ENCODE data around the gene HUWE1. TPM values are rescaled to one million over a fixed set of nuclear protein-coding genes. Genes with fewer than 3 reads are reported as not detected.

Gene HUWE1
- total and polyA plus RNA-seq, 2 experiments from 2014 or later = 61.2 to 225 TPM

DNA sequence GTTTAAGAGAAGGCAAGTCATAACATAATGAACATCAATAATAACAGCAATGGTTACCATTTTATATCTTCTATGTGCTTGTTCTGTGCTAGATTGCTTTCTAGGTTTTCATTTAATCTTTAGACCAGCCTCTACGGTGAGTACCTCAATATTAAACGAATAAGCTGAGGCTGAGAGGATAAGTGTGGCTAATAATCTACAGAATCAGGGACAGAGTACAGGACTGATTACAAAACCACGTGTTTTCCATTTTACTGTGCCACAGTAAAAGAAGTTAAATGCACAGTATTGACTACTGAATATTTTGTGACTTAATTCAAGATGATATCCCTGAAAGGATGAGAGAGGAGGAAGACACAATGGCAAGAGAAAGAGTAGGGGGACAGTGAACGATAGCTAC is 56.3 kb downstream of the HUWE1 start:
- Histone ChIP-seq H2AFZ (no peak overlapping the region), H3K36me3 (ENCODE audit: insufficient read depth) (peaks cover 12% of the 10 kb centered on the region), H3K27ac (ENCODE audit: low read depth) (no peak overlapping the region), H4K20me1 (replicated peaks; ENCODE audit: insufficient read depth) (no peaks in the 10 kb centered on the region), H3K27me3 (ENCODE audit: insufficient read depth) (no peaks in the 10 kb centered on the region), H3K4me2 (no peak overlapping the region), H3K4me1 (ENCODE audit: insufficient read depth) (no peaks in the 10 kb centered on the region), H3K4me3 (no peak overlapping the region), H3K79me2 (replicated peaks; ENCODE audit: insufficient read depth) (peaks cover 16% of the 10 kb centered on the region; the same call in 1 of the 2 replicates), H3F3A (replicated peaks; ENCODE audit: low read depth) (no peaks in the 10 kb centered on the region), H3K9me2 (ENCODE audit: insufficient read depth) (no peaks in the 10 kb centered on the region)
- H3K27me3 Mint-ChIP-seq (ENCODE audit: insufficient read depth, low read depth, poor library complexity) = no peaks in the 10 kb centered on the region
- DNase-seq (ENCODE audit: low spot score) (no peak), ATAC-seq (no peak)
- no peaks in the 10 kb centered on the region for H3K9me3 Mint-ChIP-seq
- H3K4me3 Mint-ChIP-seq = no peak overlapping the region
- TF ChIP-seq ZNF114 (CRISPR knock-in tag; IDR thresholded peaks at IDR 0.05) (no peak), POLR2AphosphoS5 (IDR thresholded peaks at IDR 0.05; ENCODE audit: low read depth) (no peak), STAT1 (IDR thresholded peaks at IDR 0.05; ENCODE audit: unreplicated experiment) (no peak), JUNB (IDR thresholded peaks at IDR 0.05; ENCODE audit: unreplicated experiment) (no peak), CTCF (conservative IDR thresholded peaks at IDR 0.05; ENCODE audit: low read depth in 2 of 2) (no peak), CREB1 (CRISPR knock-in tag; IDR thresholded peaks at IDR 0.05; ENCODE audit: low read depth) (no peak), ZNF462 (CRISPR knock-in tag; IDR thresholded peaks at IDR 0.05) (no peak), EZH2 (IDR thresholded peaks at IDR 0.05; ENCODE audit: low read depth, unreplicated experiment) (no peak), EZH2phosphoT487 (IDR thresholded peaks at IDR 0.05; ENCODE audit: unreplicated experiment) (no peak), REST (IDR thresholded peaks at IDR 0.05; ENCODE audit: unreplicated experiment) (no peak), NANOG (IDR thresholded peaks at IDR 0.05; ENCODE audit: borderline replicate concordance) (no peak), ZNF331 (CRISPR knock-in tag; IDR thresholded peaks at IDR 0.05; ENCODE audit: low read depth) (no peak)
- TF ChIP-seq, protein P1, sequence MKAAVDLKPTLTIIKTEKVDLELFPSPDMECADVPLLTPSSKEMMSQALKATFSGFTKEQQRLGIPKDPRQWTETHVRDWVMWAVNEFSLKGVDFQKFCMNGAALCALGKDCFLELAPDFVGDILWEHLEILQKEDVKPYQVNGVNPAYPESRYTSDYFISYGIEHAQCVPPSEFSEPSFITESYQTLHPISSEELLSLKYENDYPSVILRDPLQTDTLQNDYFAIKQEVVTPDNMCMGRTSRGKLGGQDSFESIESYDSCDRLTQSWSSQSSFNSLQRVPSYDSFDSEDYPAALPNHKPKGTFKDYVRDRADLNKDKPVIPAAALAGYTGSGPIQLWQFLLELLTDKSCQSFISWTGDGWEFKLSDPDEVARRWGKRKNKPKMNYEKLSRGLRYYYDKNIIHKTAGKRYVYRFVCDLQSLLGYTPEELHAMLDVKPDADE (IDR thresholded peaks at IDR 0.05) = no peak
- H3K36me3 Mint-ChIP-seq (ENCODE audit: low read depth) = peaks cover 89% of the 10 kb centered on the region
- no peak overlapping the region for H3K27ac Mint-ChIP-seq
- H3K4me1 Mint-ChIP-seq = no peaks in the 10 kb centered on the region

Data from GM23338 (cell line).